CD14-positive monocyte (primary cell): ENCODE results near the gene SPATA31E1. TPM values are rescaled to one million over a fixed set of nuclear protein-coding genes. Genes with fewer than 3 reads are reported as not detected.

Experiments
- DNase-seq, 3 donors: peaks; one replicate each; pipeline ENCODE4 v3.0.0-alpha.2; 2011 to 2022
- H2AFZ ChIP-seq: 2 replicates; pipeline ENCODE4 v1.6.0; 2012; ENCODE audit warnings: mild to moderate bottlenecking, low read depth, low read length, inconsistent platforms; ENCODE audit not compliant: insufficient read depth, poor library complexity, severe bottlenecking
- H3K27ac ChIP-seq, 2 donors: 1 replicate in 1 of 2; 2 replicates in 1 of 2; pipeline ENCODE4 v1.5.1; 2012 to 2013; ENCODE audit warnings: low read length in 2 of 2, control low read depth in 1 of 2, inconsistent platforms in 1 of 2, low read depth in 1 of 2, mild to moderate bottlenecking in 1 of 2
- H3K27me3 ChIP-seq, 2 donors: one replicate each; pipeline versions ENCODE4 v1.6.0 to v1.6.1; 2011 to 2013; ENCODE audit warnings: low read length in 2 of 2; ENCODE audit not compliant: control insufficient read depth in 2 of 2, insufficient read depth in 2 of 2
- H3K36me3 ChIP-seq, 2 donors: replicated peaks in 1 of 2; 1 replicate in 1 of 2; 2 replicates in 1 of 2; pipeline versions ENCODE4 v1.5.1 to v1.6.1; 2012 to 2013; ENCODE audit warnings: low read length in 2 of 2, control low read depth in 1 of 2, inconsistent platforms in 1 of 2, mild to moderate bottlenecking in 1 of 2; ENCODE audit not compliant: insufficient read depth in 2 of 2, control insufficient read depth in 1 of 2
- H3K4me1 ChIP-seq, 2 donors: 1 replicate in 1 of 2; 2 replicates in 1 of 2; pipeline versions ENCODE4 v1.5.1 to v1.6.1; 2012 to 2013; ENCODE audit warnings: low read length in 2 of 2, control low read depth in 1 of 2, inconsistent platforms in 1 of 2, mild to moderate bottlenecking in 1 of 2, moderate library complexity in 1 of 2; ENCODE audit not compliant: insufficient read depth in 2 of 2, control insufficient read depth in 1 of 2
- H3K4me2 ChIP-seq: replicated peaks from 2 replicates; pipeline ENCODE3; 2012; ENCODE audit warnings: low read length, moderate library complexity, mild to moderate bottlenecking; ENCODE audit not compliant: poor library complexity, severe bottlenecking; ENCODE audit errors: extremely low read depth
- H3K4me3 ChIP-seq, 3 experiments: fragments of 200-600 bp in 1 of 3; sonication (generic) in 1 of 3; replicated peaks in 1 of 3; 1 replicate in 2 of 3; 2 replicates in 1 of 3; pipeline ENCODE4 v1.5.1; 2011 to 2013; ENCODE audit warnings: low read length in 3 of 3, mild to moderate bottlenecking in 3 of 3, control low read depth in 2 of 3, low read depth in 2 of 3, inconsistent platforms in 1 of 3, moderate library complexity in 1 of 3
- H3K79me2 ChIP-seq: 2 replicates; pipeline ENCODE4 v1.6.0; 2012; ENCODE audit warnings: mild to moderate bottlenecking, control low read depth, inconsistent platforms, low read length, moderate library complexity; ENCODE audit not compliant: insufficient read depth
- H3K9ac ChIP-seq: 2 replicates; pipeline ENCODE4 v1.6.0; 2017; ENCODE audit warnings: low read length, mild to moderate bottlenecking; ENCODE audit not compliant: insufficient read depth, poor library complexity, severe bottlenecking
- H3K9me3 ChIP-seq, 2 donors: replicated peaks in 1 of 2; 1 replicate in 1 of 2; 2 replicates in 1 of 2; pipeline versions ENCODE4 v1.5.1 to v1.6.1; 2012 to 2013; ENCODE audit warnings: low read length in 2 of 2, control low read depth in 1 of 2; ENCODE audit not compliant: control insufficient read depth in 1 of 2, insufficient read depth in 1 of 2
- H4K20me1 ChIP-seq: 2 replicates; pipeline ENCODE4 v1.6.0; 2012; ENCODE audit warnings: mild to moderate bottlenecking, low read length, control low read depth, moderate library complexity; ENCODE audit not compliant: insufficient read depth
- H3K27ac Mint-ChIP-seq, 7 donors: one replicate each; pipeline ENCODE4 v1.8.0; 2020; ENCODE audit warnings: mild to moderate bottlenecking in 7 of 7, mixed read lengths in 7 of 7, moderate library complexity in 6 of 7, inconsistent platforms in 2 of 7
- H3K27me3 Mint-ChIP-seq, 3 donors: one replicate each; pipeline ENCODE4 v1.8.0; 2021 to 2022; ENCODE audit warnings: low read depth in 3 of 3, mild to moderate bottlenecking in 3 of 3, mixed read lengths in 3 of 3, moderate library complexity in 3 of 3, inconsistent platforms in 1 of 3
- H3K36me3 Mint-ChIP-seq, 2 donors: one replicate each; pipeline ENCODE4 v1.8.0; 2020; ENCODE audit warnings: mixed read lengths in 2 of 2, inconsistent platforms in 1 of 2, mild to moderate bottlenecking in 1 of 2
- H3K4me1 Mint-ChIP-seq: one replicate; pipeline ENCODE4 v1.8.0; 2020; ENCODE audit warnings: mild to moderate bottlenecking, mixed read lengths
- H3K4me3 Mint-ChIP-seq, 2 donors: one replicate each; pipeline ENCODE4 v1.8.0; 2020; ENCODE audit warnings: mild to moderate bottlenecking in 2 of 2, mixed read lengths in 2 of 2, moderate library complexity in 1 of 2
- H3K9me3 Mint-ChIP-seq, 7 donors: one replicate each; pipeline ENCODE4 v1.8.0; 2020 to 2022; ENCODE audit warnings: mixed read lengths in 7 of 7, mild to moderate bottlenecking in 6 of 7, moderate library complexity in 6 of 7, inconsistent platforms in 2 of 7
- WGBS: methylation state at CpG from one replicate; pipeline ENCODE4 v1.1.5; 2013; ENCODE audit warnings: missing lambda C conversion rate; ENCODE audit not compliant: insufficient coverage; 5-methylcytosine and 5-hydroxymethylcytosine counted together
- intact Hi-C, 2 donors: fragments of 100-400 bp; cut with micrococcal nuclease; formaldehyde crosslinking; loops; one replicate each; pipeline versions ENCODE4 v1.15.0 to v1.15.1; 2023
- polyA plus RNA-seq, 3 donors: library from polyadenylated mRNA; depleted of rRNA in 1 of 3; unstranded in 2 of 3; stranded (reverse) in 1 of 3; fragments of 300-500 nt in 2 of 3; fragments of >200 nt in 1 of 3; fragmentation: Illumina TruSeq in 2 of 3; gene quantifications; 1 replicate in 2 of 3; 2 replicates in 1 of 3; pipeline ENCODE4 v1.2.3, GENCODE V29; 2012 to 2021
- TF ChIP-seq, protein P1 (sequence below): fragments of 200-600 bp; IDR thresholded peaks from one replicate; pipeline ENCODE4 v1.8.0; 2022; ENCODE audit warnings: antibody characterized with exemption, mild to moderate bottlenecking

The SPATA31E1 gene
- polyA plus RNA-seq, 3 donors: 0.01 TPM; not detected in 2

DNA sequence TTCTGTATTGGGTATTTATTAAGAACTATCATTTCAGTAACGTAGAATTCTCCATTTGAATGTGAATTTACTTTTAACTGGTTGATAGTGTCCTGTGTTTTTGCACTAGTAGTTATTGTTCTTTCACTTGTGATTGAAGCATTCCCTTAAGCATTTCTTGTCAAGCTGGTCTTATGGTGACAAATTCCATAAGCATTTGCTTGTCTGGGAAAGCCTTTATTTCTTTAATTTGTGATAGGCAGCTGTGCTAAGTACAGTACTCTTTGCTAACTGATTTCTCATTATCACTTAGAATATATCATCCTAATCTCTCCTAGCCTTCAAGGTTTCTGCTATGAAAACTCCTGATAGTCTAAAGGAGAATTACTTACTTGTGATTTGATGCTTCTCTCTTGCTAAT is 21.3 kb upstream of the SPATA31E1 start:
- H3K4me1 ChIP-seq: no peaks in the 10 kb centered on the region
- intact Hi-C loops: no loop called here
- H3K9me3 ChIP-seq: peaks cover 17 to 39% of the 10 kb centered on the region in 2 donors
- H4K20me1 ChIP-seq: no peaks in the 10 kb centered on the region
- H3K4me2 ChIP-seq: no peak overlapping the region
- H3K4me3 Mint-ChIP-seq: no peak overlapping the region
- H3K36me3 Mint-ChIP-seq: no peaks in the 10 kb centered on the region
- H3K9ac ChIP-seq: no peak overlapping the region
- no peak overlapping the region for H2AFZ ChIP-seq
- no peaks in the 10 kb centered on the region for H3K27me3 ChIP-seq
- H3K9me3 Mint-ChIP-seq: peaks cover 20 to 40% (median 36%) of the 10 kb centered on the region in 7 donors
- no CpG with 5 or more reads among the region's 1 CpG for WGBS
- H3K27me3 Mint-ChIP-seq: peaks cover 6 to 15% (median 11%) of the 10 kb centered on the region in 3 donors
- H3K36me3 ChIP-seq: no peaks in the 10 kb centered on the region
- no peak for DNase-seq
- no peaks in the 10 kb centered on the region for H3K4me1 Mint-ChIP-seq
- no peak overlapping the region for H3K27ac ChIP-seq
- TF ChIP-seq, protein P1, sequence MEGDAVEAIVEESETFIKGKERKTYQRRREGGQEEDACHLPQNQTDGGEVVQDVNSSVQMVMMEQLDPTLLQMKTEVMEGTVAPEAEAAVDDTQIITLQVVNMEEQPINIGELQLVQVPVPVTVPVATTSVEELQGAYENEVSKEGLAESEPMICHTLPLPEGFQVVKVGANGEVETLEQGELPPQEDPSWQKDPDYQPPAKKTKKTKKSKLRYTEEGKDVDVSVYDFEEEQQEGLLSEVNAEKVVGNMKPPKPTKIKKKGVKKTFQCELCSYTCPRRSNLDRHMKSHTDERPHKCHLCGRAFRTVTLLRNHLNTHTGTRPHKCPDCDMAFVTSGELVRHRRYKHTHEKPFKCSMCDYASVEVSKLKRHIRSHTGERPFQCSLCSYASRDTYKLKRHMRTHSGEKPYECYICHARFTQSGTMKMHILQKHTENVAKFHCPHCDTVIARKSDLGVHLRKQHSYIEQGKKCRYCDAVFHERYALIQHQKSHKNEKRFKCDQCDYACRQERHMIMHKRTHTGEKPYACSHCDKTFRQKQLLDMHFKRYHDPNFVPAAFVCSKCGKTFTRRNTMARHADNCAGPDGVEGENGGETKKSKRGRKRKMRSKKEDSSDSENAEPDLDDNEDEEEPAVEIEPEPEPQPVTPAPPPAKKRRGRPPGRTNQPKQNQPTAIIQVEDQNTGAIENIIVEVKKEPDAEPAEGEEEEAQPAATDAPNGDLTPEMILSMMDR: no peak
- no peaks in the 10 kb centered on the region for H3K79me2 ChIP-seq
- H3K4me3 ChIP-seq: no peak overlapping the region
- no peak overlapping the region for H3K27ac Mint-ChIP-seq

DNA sequence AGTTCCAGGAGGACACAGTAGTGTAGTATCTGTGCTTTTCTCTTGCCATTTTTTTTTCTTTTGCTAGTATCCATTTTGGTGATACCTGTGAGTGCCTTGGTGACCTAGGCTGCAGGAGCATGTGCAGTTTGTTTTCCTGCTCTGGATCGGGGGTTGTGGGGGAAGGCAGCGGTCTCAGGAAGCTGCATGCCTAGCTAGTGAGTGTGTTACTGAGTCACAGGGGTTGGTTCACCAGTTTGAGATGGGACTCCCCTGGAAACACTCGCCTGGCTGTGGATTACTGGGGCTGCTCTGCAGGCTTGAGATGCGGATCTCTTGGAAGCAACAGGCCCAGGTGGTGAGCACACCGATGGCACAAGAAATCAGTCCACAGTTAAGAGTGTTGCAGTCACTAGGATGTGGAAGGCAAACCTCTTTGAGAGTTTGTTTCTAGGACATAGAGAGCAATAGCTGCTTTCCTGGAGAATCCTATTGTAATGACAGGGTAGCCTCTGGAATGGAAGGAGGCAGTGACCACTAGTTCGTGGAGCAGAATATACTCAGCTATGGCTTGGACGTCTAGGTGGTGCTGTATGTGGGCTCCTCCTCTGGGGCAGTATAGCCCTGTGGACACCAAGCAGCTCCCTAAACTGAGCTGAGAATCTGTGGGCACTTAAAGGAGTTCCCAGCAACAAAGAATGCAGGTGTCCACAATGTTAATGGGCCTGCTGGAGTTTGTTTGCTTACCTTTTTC is 20.0 kb upstream of the SPATA31E1 start:
- H3K36me3 Mint-ChIP-seq: no peaks in the 10 kb centered on the region
- no peaks in the 10 kb centered on the region for H4K20me1 ChIP-seq
- no peaks in the 10 kb centered on the region for H3K4me1 Mint-ChIP-seq
- peaks cover 18 to 31% (median 30%) of the 10 kb centered on the region in 7 donors for H3K9me3 Mint-ChIP-seq
- H3K27ac Mint-ChIP-seq: no peak overlapping the region
- peaks cover 9 to 17% (median 10%) of the 10 kb centered on the region in 3 donors for H3K27me3 Mint-ChIP-seq
- H3K9me3 ChIP-seq: peaks cover 17 to 31% of the 10 kb centered on the region in 2 donors
- intact Hi-C loops: no loop called here
- no peaks in the 10 kb centered on the region for H3K36me3 ChIP-seq
- H3K27me3 ChIP-seq: no peaks in the 10 kb centered on the region
- H3K27ac ChIP-seq: no peak overlapping the region
- H3K4me1 ChIP-seq: no peaks in the 10 kb centered on the region
- WGBS: 71% methylated on average over 7 of the region's 7 CpGs
- no peaks in the 10 kb centered on the region for H3K79me2 ChIP-seq
- H3K4me3 ChIP-seq: no peak overlapping the region
- H3K9ac ChIP-seq: no peak overlapping the region
- no peak overlapping the region for H3K4me3 Mint-ChIP-seq
- no peak overlapping the region for H3K4me2 ChIP-seq
- DNase-seq: no peak
- no peak overlapping the region for H2AFZ ChIP-seq
- TF ChIP-seq, protein P1: no peak
